H1 (cell line): ENCODE measurements around the gene TGFB1I1. TPM values are rescaled to one million over a fixed set of nuclear protein-coding genes. Genes with fewer than 3 reads are reported as not detected.

Experiments
- CTCF ChIA-PET: fragments of 300-600 bp; sonication (Branson Sonifier 250); formaldehyde crosslinking; loops from one replicate; lab custom pipeline; 2021; ENCODE audit not compliant: partially characterized antibody; lab: Charles Lee
- POLR2A ChIA-PET: fragments of 300-600 bp; sonication (Branson Sonifier 250); formaldehyde crosslinking; loops from one replicate; lab custom pipeline; 2021; ENCODE audit warnings: inconsistent platforms; ENCODE audit not compliant: partially characterized antibody; lab: Charles Lee
- DNase-seq, 2 experiments: peaks; one replicate each; pipeline versions ENCODE4 v3.0.0 to v3.0.0-alpha.2; 2010 to 2022; ENCODE audit warnings: low spot score in 2 of 2, low read depth in 1 of 2, mixed read lengths in 1 of 2
- FAIRE-seq: peaks from 2 replicates; lab custom pipeline; 2011; peaks lifted over from hg19 to GRCh38; lab: Jason Lieb, UNC
- H2AFZ ChIP-seq: 2 replicates; pipeline ENCODE4 v1.8.1; 2012; ENCODE audit warnings: low read length, inconsistent platforms
- H2AK5ac ChIP-seq: 2 replicates; pipeline ENCODE4 v1.6.1; 2013; ENCODE audit warnings: low read depth, low read length
- H2BK120ac ChIP-seq: replicated peaks from 2 replicates; pipeline ENCODE3; 2013; ENCODE audit warnings: low read depth, low read length, inconsistent platforms
- H2BK12ac ChIP-seq: 2 replicates; pipeline ENCODE4 v1.6.1; 2013; ENCODE audit warnings: low read depth, low read length
- H2BK15ac ChIP-seq: 2 replicates; pipeline ENCODE4 v1.6.1; 2013; ENCODE audit warnings: low read length
- H2BK20ac ChIP-seq: 2 replicates; pipeline ENCODE4 v1.6.1; 2013; ENCODE audit warnings: low read length
- H2BK5ac ChIP-seq: 2 replicates; pipeline ENCODE4 v1.6.1; 2013; ENCODE audit warnings: low read depth, low read length
- H3K14ac ChIP-seq: 2 replicates; pipeline ENCODE4 v1.6.1; 2013; ENCODE audit warnings: inconsistent platforms; ENCODE audit not compliant: insufficient read length
- H3K18ac ChIP-seq: 2 replicates; pipeline ENCODE4 v1.6.1; 2013; ENCODE audit warnings: low read length; ENCODE audit errors: extremely low read depth
- H3K23ac ChIP-seq: 2 replicates; pipeline ENCODE4 v1.6.1; 2013; ENCODE audit warnings: inconsistent platforms; ENCODE audit not compliant: insufficient read length
- H3K23me2 ChIP-seq: 2 replicates; pipeline ENCODE4 v1.6.1; 2013; ENCODE audit warnings: low read depth, low read length
- H3K27ac ChIP-seq: 2 replicates; pipeline ENCODE4 v1.6.1; 2011; ENCODE audit warnings: low read depth, low read length, inconsistent platforms
- H3K27me3 ChIP-seq, 4 experiments: replicated peaks in 1 of 4; 1 replicate in 1 of 4; 2 replicates in 3 of 4; pipeline versions ENCODE4 v1.6.1 to v1.8.1; 2011 to 2013; ENCODE audit warnings: low read length in 3 of 4, mild to moderate bottlenecking in 3 of 4, inconsistent platforms in 2 of 4, mixed read lengths in 2 of 4, moderate library complexity in 1 of 4; ENCODE audit not compliant: control insufficient read depth in 3 of 4, insufficient read depth in 3 of 4; ENCODE audit errors: extremely low read depth in 1 of 4
- H3K36me3 ChIP-seq, 4 experiments: 2 replicates each; pipeline versions ENCODE4 v1.6.1 to v1.8.1; 2011 to 2013; ENCODE audit warnings: mild to moderate bottlenecking in 4 of 4, low read length in 3 of 4, moderate library complexity in 2 of 4, control low read depth in 1 of 4, inconsistent platforms in 1 of 4; ENCODE audit not compliant: insufficient read depth in 4 of 4, control insufficient read depth in 2 of 4
- H3K4ac ChIP-seq: replicated peaks from 2 replicates; pipeline ENCODE3; 2013; ENCODE audit warnings: low read length, low read depth, mixed read lengths, inconsistent platforms; ENCODE audit not compliant: insufficient read length
- H3K4me1 ChIP-seq, 4 experiments: replicated peaks in 1 of 4; 1 replicate in 1 of 4; 2 replicates in 3 of 4; pipeline versions ENCODE4 v1.6.1 to v1.8.1; 2011 to 2013; ENCODE audit warnings: low read length in 3 of 4, inconsistent platforms in 2 of 4, mixed read lengths in 1 of 4; ENCODE audit not compliant: insufficient read depth in 4 of 4, control insufficient read depth in 3 of 4
- H3K4me2 ChIP-seq, 2 experiments: 2 replicates each; pipeline versions ENCODE4 v1.6.1 to v1.8.1; 2011 to 2013; ENCODE audit warnings: low read depth in 2 of 2, low read length in 2 of 2, control low read depth in 1 of 2, inconsistent platforms in 1 of 2, mild to moderate bottlenecking in 1 of 2; ENCODE audit not compliant: insufficient read depth in 1 of 2
- H3K4me3 ChIP-seq, 4 experiments: fragments of 200-600, 300-600 bp in 1 of 4; sonication (generic), shearing (Covaris generic), sonication (Bioruptor Twin) in 1 of 4; 2 replicates each; pipeline versions ENCODE4 v1.5.1 to v1.8.1; 2011 to 2016; ENCODE audit warnings: low read length in 4 of 4, low read depth in 3 of 4, control low read depth in 2 of 4, inconsistent platforms in 2 of 4, mild to moderate bottlenecking in 2 of 4, mixed read lengths in 1 of 4, moderate library complexity in 1 of 4; ENCODE audit not compliant: insufficient read depth in 2 of 4; ENCODE audit errors: extremely low read depth in 1 of 4
- H3K56ac ChIP-seq: replicated peaks from 2 replicates; pipeline ENCODE3; 2013; ENCODE audit warnings: low read depth, mild to moderate bottlenecking, mixed read lengths, low read length, inconsistent platforms; ENCODE audit not compliant: insufficient read length
- H3K79me1 ChIP-seq: 2 replicates; pipeline ENCODE4 v1.6.1; 2013; ENCODE audit warnings: low read depth, low read length, control low read depth
- H3K79me2 ChIP-seq, 2 experiments: 2 replicates each; pipeline versions ENCODE4 v1.6.1 to v1.8.1; 2012 to 2013; ENCODE audit warnings: low read length in 2 of 2, mild to moderate bottlenecking in 2 of 2, inconsistent platforms in 1 of 2; ENCODE audit not compliant: insufficient read depth in 2 of 2, control insufficient read depth in 1 of 2
- H3K9ac ChIP-seq, 4 experiments: replicated peaks in 1 of 4; 1 replicate in 1 of 4; 2 replicates in 3 of 4; pipeline versions ENCODE4 v1.6.1 to v1.8.1; 2011 to 2013; ENCODE audit warnings: low read depth in 3 of 4, low read length in 3 of 4, control low read depth in 2 of 4, mild to moderate bottlenecking in 2 of 4, moderate library complexity in 2 of 4, inconsistent platforms in 1 of 4; ENCODE audit errors: extremely low read depth in 1 of 4
- H3K9me3 ChIP-seq, 2 experiments: 2 replicates each; pipeline versions ENCODE4 v1.6.1 to v1.8.1; 2012 to 2013; ENCODE audit warnings: mild to moderate bottlenecking in 2 of 2, moderate library complexity in 2 of 2, control low read depth in 1 of 2, inconsistent platforms in 1 of 2, low read depth in 1 of 2, low read length in 1 of 2, mixed read lengths in 1 of 2; ENCODE audit not compliant: insufficient read depth in 2 of 2
- H4K20me1 ChIP-seq, 2 experiments: replicated peaks in 1 of 2; 2 replicates each; pipeline versions ENCODE3 to v1.8.1; 2011 to 2013; ENCODE audit warnings: inconsistent platforms in 2 of 2, low read length in 2 of 2, mild to moderate bottlenecking in 1 of 2; ENCODE audit not compliant: insufficient read depth in 2 of 2, control insufficient read depth in 1 of 2
- H4K5ac ChIP-seq: 2 replicates; pipeline ENCODE4 v1.6.1; 2013; ENCODE audit warnings: low read length, low read depth, mixed read lengths, inconsistent platforms; ENCODE audit not compliant: insufficient read length
- H4K8ac ChIP-seq: 2 replicates; pipeline ENCODE4 v1.8.0; 2013; ENCODE audit warnings: mild to moderate bottlenecking, moderate library complexity, low read length, inconsistent platforms; ENCODE audit not compliant: insufficient read depth; ENCODE audit errors: extremely low read depth
- H4K91ac ChIP-seq: replicated peaks from 2 replicates; pipeline ENCODE3; 2013; ENCODE audit warnings: low read length, mixed read lengths, inconsistent platforms; ENCODE audit not compliant: insufficient read length
- ATF3 ChIP-seq: IDR thresholded peaks from 2 replicates; pipeline ENCODE4 v1.6.1; 2011; ENCODE audit warnings: low read depth, mild to moderate bottlenecking, low read length; ENCODE audit not compliant: insufficient read depth
- CREB1 ChIP-seq: IDR thresholded peaks from 2 replicates; pipeline ENCODE4 v1.6.1; 2012; ENCODE audit warnings: inconsistent platforms
- CTBP2 ChIP-seq: IDR thresholded peaks from 2 replicates; pipeline ENCODE4 v1.7.0; 2011; ENCODE audit warnings: borderline replicate concordance, mild to moderate bottlenecking, moderate library complexity, mixed read lengths, low read length; ENCODE audit not compliant: insufficient read depth, insufficient read length
- JUN ChIP-seq: IDR thresholded peaks from 2 replicates; pipeline ENCODE4 v1.6.1; 2011; ENCODE audit warnings: low read depth, mild to moderate bottlenecking, improper control_type of control experiment, low read length
- KDM1A ChIP-seq: fragments of 200-600, 300-600 bp; sonication (generic); IDR thresholded peaks from 2 replicates; pipeline ENCODE4 v1.7.1; 2016; ENCODE audit warnings: mild to moderate bottlenecking, low read length, borderline replicate concordance
- MAFK ChIP-seq: IDR thresholded peaks from 2 replicates; pipeline ENCODE4 v1.6.1; 2012; ENCODE audit warnings: low read depth, mild to moderate bottlenecking, improper control_type of control experiment, low read length
- MAX ChIP-seq: IDR thresholded peaks from 2 replicates; pipeline ENCODE4 v1.6.1; 2012; ENCODE audit warnings: inconsistent platforms
- POU5F1 ChIP-seq: IDR thresholded peaks from 2 replicates; pipeline ENCODE4 v1.6.1; 2011; ENCODE audit warnings: low read depth, mild to moderate bottlenecking, low read length, moderate library complexity
- SAP30 ChIP-seq: fragments of 300-600 bp; sonication (generic); IDR thresholded peaks from 2 replicates; pipeline ENCODE4 v1.7.1; 2012; ENCODE audit warnings: low read length, moderate library complexity, mild to moderate bottlenecking, inconsistent platforms; ENCODE audit not compliant: insufficient read depth, insufficient replicate concordance
- SIRT6 ChIP-seq: IDR thresholded peaks from one replicate; pipeline ENCODE4 v1.7.1; 2012; ENCODE audit warnings: low read length, inconsistent platforms
- TEAD4 ChIP-seq: IDR thresholded peaks from 2 replicates; pipeline ENCODE4 v1.6.1; 2012; ENCODE audit warnings: low read depth, low read length, inconsistent platforms, mixed read lengths
- YY1 ChIP-seq: IDR thresholded peaks from 2 replicates; pipeline ENCODE4 v1.6.1; 2011; ENCODE audit warnings: low read depth, mild to moderate bottlenecking, low read length
- WGBS, 2 experiments: shearing (Covaris generic) in 1 of 2; methylation state at CpG; one replicate each; pipeline versions ENCODE4 v1.1.6 to v1.1.7; 2013 to 2015; ENCODE audit warnings: low lambda C conversion rate in 2 of 2, mixed read lengths in 2 of 2, inconsistent platforms in 1 of 2, low coverage in 1 of 2, missing lambda C conversion rate in 1 of 2; ENCODE audit not compliant: insufficient replicate concordance in 2 of 2, insufficient coverage in 1 of 2, insufficient read length in 1 of 2; ENCODE audit errors: extremely low coverage in 1 of 2, missing lambda C conversion rate in 1 of 2; 5-methylcytosine and 5-hydroxymethylcytosine counted together
- polyA plus RNA-seq, 7 experiments: library from polyadenylated mRNA; depleted of rRNA in 3 of 7; stranded (reverse) in 5 of 7; unstranded in 2 of 7; fragments of >200 nt in 5 of 7; fragments of 200-250 nt in 2 of 7; gene quantifications; 1 replicate in 5 of 7; 2 replicates in 1 of 7; 4 replicates in 1 of 7; pipeline versions ENCODE4 v1.2.1 to v1.2.3, GENCODE V29; 2011 to 2013; ENCODE audit warnings: missing spikeins in 2 of 7, mixed read lengths in 2 of 7
- total RNA-seq: library from RNA; stranded (reverse); fragmentation: NEBNext Ultra II Directional; extraction: Animal tissue kit (Norgen Biotek cat#: 25700); gene quantifications from 2 replicates; pipeline ENCODE4 v1.2.1, GENCODE V29; 2021

The TGFB1I1 gene
- total and polyA plus RNA-seq, 2 of the 8 experiments (the other 6 are each of a cell fraction or from before 2014, with no cell fraction given) = 5.6 to 5.8 TPM

GRCh38 chr16:31487071-31487719, 15.2 kb downstream of the TGFB1I1 start:
- ChIA-PET POLR2A (interaction anchor here (0.9 to 7.9 kb wide), 8 partner anchors 7 to 227 kb away, joined by 3 to 69 read pairs (median 10); partner anchors contain the start of gene RUSF1), CTCF (interaction anchor here (1.6 to 3.5 kb wide), 5 partner anchors 9 to 42 kb away, joined by 4 to 12 read pairs (median 11); no protein-coding TSS in a partner anchor)
- no peak overlapping the region for H3K18ac ChIP-seq
- H3K79me2 ChIP-seq = no peaks in the 10 kb centered on the region
- no peak overlapping the region for H4K5ac ChIP-seq
- H2AFZ ChIP-seq = peak overlapping the region; percentile 58; the same call in 1 of the 2 replicates
- WGBS, 2 experiments = 9% methylated on average over 46 of the region's 48 CpGs; no CpG with 5 or more reads in 1 of the 2 experiments
- H3K36me3 ChIP-seq = no peaks in the 10 kb centered on the region
- peaks cover 0 to 18% of the 10 kb centered on the region in 2 experiments for H4K20me1 ChIP-seq
- peak overlapping the region; percentile 57 for H4K8ac ChIP-seq
- H3K56ac ChIP-seq = no peak overlapping the region
- H3K79me1 ChIP-seq = no peaks in the 10 kb centered on the region
- no peak overlapping the region for H2BK5ac ChIP-seq
- H2BK12ac ChIP-seq = peak overlapping the region; percentile 9; the same call in 1 of the 2 replicates
- H3K9ac ChIP-seq = no peak overlapping the region
- H3K23ac ChIP-seq = no peak overlapping the region
- H3K14ac ChIP-seq = no peak overlapping the region
- H4K91ac ChIP-seq = no peak overlapping the region
- H2BK15ac ChIP-seq = no peak overlapping the region
- peak overlapping the region; percentile 86 to 95 for H3K4me2 ChIP-seq
- no peaks in the 10 kb centered on the region for H3K9me3 ChIP-seq
- FAIRE-seq (no peak), DNase-seq (no peak)
- peaks cover 15% of the 10 kb centered on the region for H3K23me2 ChIP-seq
- H2BK120ac ChIP-seq = no peak overlapping the region
- no peak overlapping the region for H3K4ac ChIP-seq
- no peak overlapping the region for H2BK20ac ChIP-seq
- H3K27ac ChIP-seq = no peak overlapping the region
- H2AK5ac ChIP-seq = no peak overlapping the region
- H3K4me3 ChIP-seq = peak overlapping the region; percentile 44 to 64 (median 54)
- peaks cover 0 to 8% (median 5%) of the 10 kb centered on the region in 4 experiments; a peak in 5 of 7 replicates for H3K4me1 ChIP-seq
- peaks cover 14 to 57% (median 42%) of the 10 kb centered on the region in 4 experiments for H3K27me3 ChIP-seq
- TF ChIP-seq ATF3 (no peak), SIRT6 (no peak), MAX (peak; percentile 59; the same call in 1 of the 2 replicates), KDM1A (no peak), TEAD4 (no peak), CTBP2 (no peak), SAP30 (no peak), YY1 (no peak), CREB1 (no peak), POU5F1 (no peak), MAFK (no peak), JUN (no peak)
